ENCODE data around the gene IQCE. TPM values are rescaled to one million over a fixed set of nuclear protein-coding genes. Genes with fewer than 3 reads are reported as not detected.

The IQCE gene
- total RNA-seq, 1 experiment from 2014 or later: 0.93 TPM

DNA sequence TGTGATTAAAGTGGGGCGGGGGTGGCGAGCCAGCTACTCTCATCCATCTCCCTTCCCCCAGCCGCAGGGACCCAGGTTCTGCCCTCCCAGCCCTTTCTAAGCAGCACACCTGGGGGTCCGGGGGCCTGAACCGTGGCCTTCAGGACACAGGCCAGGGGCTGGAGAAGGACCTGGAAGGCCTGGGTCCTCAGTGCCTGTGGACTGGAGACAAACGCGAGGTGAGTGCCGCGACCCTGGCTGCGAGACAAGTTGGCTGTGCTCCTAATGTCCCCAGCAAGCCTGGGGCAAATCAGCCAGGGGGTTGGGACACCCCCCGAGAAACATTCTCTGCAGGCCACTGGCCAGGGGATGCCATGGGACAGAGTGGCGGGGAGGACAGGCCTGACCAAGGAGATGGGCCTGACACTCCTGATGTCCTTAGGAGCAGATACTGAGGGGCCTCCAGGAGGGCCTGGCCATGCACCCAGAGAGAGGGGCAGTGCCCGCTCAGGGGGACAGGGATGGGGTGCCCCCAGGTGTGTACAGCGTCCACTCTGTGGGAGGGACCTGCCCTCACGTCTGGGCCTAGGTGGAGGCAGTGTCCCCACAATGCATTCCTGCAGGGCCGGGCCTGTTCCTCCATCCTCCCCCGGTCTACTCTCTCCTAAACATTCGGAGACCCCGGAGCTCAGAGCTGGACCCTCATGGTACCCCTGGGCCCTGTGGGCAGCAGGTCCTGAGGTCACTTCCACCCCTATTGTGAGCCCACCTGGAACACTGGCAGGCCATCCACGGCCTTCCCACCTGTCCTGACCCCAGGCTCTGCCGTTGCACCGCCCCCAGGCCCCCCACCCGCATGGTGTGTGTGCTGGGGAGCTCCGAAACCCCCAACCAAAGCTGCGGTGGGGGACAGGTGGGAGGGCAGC, 16.5 kb upstream of the IQCE start:
- Histone ChIP-seq H2AFZ (ENCODE audit: low read length) (no peak overlapping the region), H3K9ac (ENCODE audit: low read length) (no peak overlapping the region), H3K79me2 (ENCODE audit: low read length) (no peaks in the 10 kb centered on the region), H3K9me2 (replicated peaks; ENCODE audit: insufficient read depth, low read length) (no peaks in the 10 kb centered on the region), H3K4me1 (ENCODE audit: low read length) (no peaks in the 10 kb centered on the region), H3K27ac (ENCODE audit: low read length) (no peak overlapping the region), H3K4me2 (ENCODE audit: low read depth, low read length, poor library complexity, severe bottlenecking) (no peak overlapping the region), H4K20me1 (ENCODE audit: insufficient read depth, low read depth, low read length) (no peaks in the 10 kb centered on the region; the same call in 1 of the 2 replicates), H3K27me3 (ENCODE audit: low read length) (no peaks in the 10 kb centered on the region), H3K9me3 (ENCODE audit: low read length) (no peaks in the 10 kb centered on the region), H3K4me3 (ENCODE audit: low read length) (no peak overlapping the region), H3K36me3 (ENCODE audit: insufficient read depth, low read length) (no peaks in the 10 kb centered on the region)
- no peak for DNase-seq

DNA sequence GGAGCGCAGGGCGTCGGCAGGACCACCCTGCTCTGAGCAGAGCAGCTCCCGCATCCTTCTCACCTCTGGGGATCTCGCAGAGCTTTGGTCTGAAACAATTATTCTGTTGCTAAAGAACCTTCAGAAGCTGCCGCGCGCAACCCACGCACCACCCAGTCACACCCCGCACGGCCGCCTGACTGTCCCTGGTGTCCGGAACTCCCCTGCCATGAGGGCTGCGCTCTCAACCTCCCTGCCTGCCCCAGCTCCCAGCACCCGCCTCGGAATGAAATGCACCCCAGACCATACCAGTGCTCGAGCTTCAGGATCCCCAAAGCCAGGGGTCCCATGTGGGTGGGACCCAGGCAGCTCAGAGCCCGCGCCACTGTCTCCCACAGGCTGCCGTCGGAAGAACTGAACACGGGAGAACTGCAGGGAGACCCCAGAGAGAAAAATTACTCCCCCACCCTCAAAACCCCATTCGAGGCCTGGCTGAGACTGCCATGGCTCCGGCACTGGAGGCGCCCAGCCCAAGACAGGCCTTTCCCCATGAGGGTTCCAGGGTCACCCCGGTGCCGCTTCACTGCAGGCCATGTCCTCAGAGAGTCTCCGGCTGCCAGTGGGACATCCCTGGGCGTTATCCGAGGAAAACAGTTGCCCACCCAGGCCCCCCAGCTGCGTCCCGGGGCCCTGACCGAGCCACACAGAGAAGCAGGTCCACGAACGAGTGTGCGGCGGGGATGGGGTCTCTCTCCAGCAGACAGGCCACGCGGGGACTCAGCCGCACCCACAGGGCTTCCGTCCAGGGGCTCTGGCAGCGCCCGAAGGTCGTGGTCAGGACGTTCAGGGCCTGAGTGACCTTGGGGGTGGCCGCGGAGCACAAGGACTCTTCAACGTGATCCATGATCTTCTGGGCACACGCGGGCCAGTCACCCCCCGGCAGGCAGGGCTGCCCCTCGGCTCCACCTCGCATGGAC, 15.6 kb upstream of the IQCE start:
- H3K79me2 ChIP-seq (ENCODE audit: low read length): no peaks in the 10 kb centered on the region
- H3K9me2 ChIP-seq (replicated peaks; ENCODE audit: insufficient read depth, low read length): no peaks in the 10 kb centered on the region
- no peaks in the 10 kb centered on the region for H3K4me1 ChIP-seq (ENCODE audit: low read length)
- DNase-seq: no peak
- H4K20me1 ChIP-seq (ENCODE audit: insufficient read depth, low read depth, low read length): no peaks in the 10 kb centered on the region; the same call in 1 of the 2 replicates
- no peak overlapping the region for H3K27ac ChIP-seq (ENCODE audit: low read length)
- no peak overlapping the region for H3K4me2 ChIP-seq (ENCODE audit: low read depth, low read length, poor library complexity, severe bottlenecking)
- no peaks in the 10 kb centered on the region for H3K27me3 ChIP-seq (ENCODE audit: low read length)
- no peaks in the 10 kb centered on the region for H3K9me3 ChIP-seq (ENCODE audit: low read length)
- H2AFZ ChIP-seq (ENCODE audit: low read length): no peak overlapping the region
- no peak overlapping the region for H3K4me3 ChIP-seq (ENCODE audit: low read length)
- H3K9ac ChIP-seq (ENCODE audit: low read length): no peak overlapping the region
- H3K36me3 ChIP-seq (ENCODE audit: insufficient read depth, low read length): no peaks in the 10 kb centered on the region

DNA sequence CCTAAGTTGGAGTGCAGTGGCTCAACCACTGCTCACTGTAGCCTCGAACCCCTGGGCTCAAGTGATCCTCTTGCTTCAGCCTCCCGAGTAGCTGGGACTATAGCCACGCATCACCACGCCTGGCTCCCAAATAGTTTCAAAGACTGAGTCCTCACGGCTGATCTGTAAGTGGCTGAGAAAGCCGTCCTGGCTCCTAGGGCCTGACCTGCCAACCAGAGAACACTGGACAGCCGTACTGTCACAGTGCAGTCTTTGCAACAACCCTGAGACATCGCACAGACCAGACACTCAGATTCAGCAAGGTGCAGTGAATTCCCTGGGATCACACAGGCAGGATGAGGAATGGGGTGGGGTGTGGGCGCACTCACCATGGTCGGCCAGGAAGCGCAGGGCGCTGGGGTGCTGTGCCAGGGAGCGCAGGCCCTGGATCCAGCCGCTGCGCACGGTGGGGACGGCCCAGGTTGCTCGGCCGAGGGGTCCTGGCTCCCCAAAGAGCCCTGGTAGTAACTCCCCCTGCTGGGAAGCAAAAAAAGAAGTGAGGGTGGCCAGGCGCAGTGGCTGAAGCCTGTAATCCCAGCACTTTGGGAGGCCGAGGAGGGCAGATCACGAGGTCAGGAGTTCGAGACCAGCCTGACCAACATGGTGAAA, 14.1 kb upstream of the IQCE start:
- Histone ChIP-seq H3K4me3 (ENCODE audit: low read length) (no peak overlapping the region), H4K20me1 (ENCODE audit: insufficient read depth, low read depth, low read length) (no peaks in the 10 kb centered on the region; the same call in 1 of the 2 replicates), H3K9me3 (ENCODE audit: low read length) (no peaks in the 10 kb centered on the region), H3K9ac (ENCODE audit: low read length) (no peak overlapping the region), H3K4me1 (ENCODE audit: low read length) (no peaks in the 10 kb centered on the region), H3K36me3 (ENCODE audit: insufficient read depth, low read length) (no peaks in the 10 kb centered on the region), H3K27me3 (ENCODE audit: low read length) (no peaks in the 10 kb centered on the region), H3K79me2 (ENCODE audit: low read length) (0 out of 2 replicates have a peak, but pooled peaks cover 3% of the 10 kb centered on the region), H3K4me2 (ENCODE audit: low read depth, low read length, poor library complexity, severe bottlenecking) (no peak overlapping the region), H3K9me2 (replicated peaks; ENCODE audit: insufficient read depth, low read length) (no peaks in the 10 kb centered on the region), H2AFZ (ENCODE audit: low read length) (no peak overlapping the region), H3K27ac (ENCODE audit: low read length) (no peak overlapping the region)
- no peak for DNase-seq

DNA sequence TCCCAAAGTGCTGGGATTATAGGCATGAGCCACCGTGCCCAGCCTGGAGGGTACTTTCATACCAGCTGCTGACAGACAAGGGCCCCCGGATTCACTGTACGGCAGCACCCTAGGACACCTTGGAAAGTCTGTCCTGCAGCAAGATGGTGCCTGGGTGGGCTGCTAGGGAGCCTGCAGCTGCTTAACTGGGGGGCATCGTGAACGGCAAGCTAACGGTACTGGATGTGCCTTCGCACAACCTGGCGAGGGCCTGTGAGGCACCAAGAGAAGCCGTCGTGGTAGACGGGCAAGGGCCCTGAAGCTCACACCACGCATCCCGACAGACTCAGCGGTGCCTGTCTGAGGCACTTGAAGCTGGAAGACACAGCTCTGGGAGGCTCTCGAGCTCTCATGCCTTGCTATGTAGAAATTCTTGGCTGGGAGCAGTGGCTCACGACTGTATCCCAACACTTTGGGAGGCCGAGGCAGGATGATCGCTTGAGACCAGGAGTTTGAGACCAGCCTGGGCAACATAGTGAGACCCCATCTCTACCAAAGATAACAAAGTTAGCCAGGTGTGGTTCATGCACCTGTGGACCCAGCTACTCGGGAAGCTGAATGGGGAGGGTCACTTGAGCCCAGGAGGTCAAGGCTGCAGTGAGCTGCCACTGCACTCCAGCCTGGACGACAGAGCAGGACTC, 12.9 kb upstream of the IQCE start:
- Histone ChIP-seq H4K20me1 (ENCODE audit: insufficient read depth, low read depth, low read length) (no peaks in the 10 kb centered on the region; the same call in 1 of the 2 replicates), H3K4me1 (ENCODE audit: low read length) (no peaks in the 10 kb centered on the region), H3K9ac (ENCODE audit: low read length) (no peak overlapping the region), H3K4me3 (ENCODE audit: low read length) (no peak overlapping the region), H3K27ac (ENCODE audit: low read length) (no peak overlapping the region), H3K36me3 (ENCODE audit: insufficient read depth, low read length) (no peaks in the 10 kb centered on the region), H3K4me2 (ENCODE audit: low read depth, low read length, poor library complexity, severe bottlenecking) (no peak overlapping the region), H3K9me2 (replicated peaks; ENCODE audit: insufficient read depth, low read length) (no peaks in the 10 kb centered on the region), H3K9me3 (ENCODE audit: low read length) (no peaks in the 10 kb centered on the region), H3K27me3 (ENCODE audit: low read length) (no peaks in the 10 kb centered on the region), H2AFZ (ENCODE audit: low read length) (no peak overlapping the region), H3K79me2 (ENCODE audit: low read length) (peaks cover 6% of the 10 kb centered on the region; the same call in 1 of the 2 replicates)
- DNase-seq: no peak

DNA sequence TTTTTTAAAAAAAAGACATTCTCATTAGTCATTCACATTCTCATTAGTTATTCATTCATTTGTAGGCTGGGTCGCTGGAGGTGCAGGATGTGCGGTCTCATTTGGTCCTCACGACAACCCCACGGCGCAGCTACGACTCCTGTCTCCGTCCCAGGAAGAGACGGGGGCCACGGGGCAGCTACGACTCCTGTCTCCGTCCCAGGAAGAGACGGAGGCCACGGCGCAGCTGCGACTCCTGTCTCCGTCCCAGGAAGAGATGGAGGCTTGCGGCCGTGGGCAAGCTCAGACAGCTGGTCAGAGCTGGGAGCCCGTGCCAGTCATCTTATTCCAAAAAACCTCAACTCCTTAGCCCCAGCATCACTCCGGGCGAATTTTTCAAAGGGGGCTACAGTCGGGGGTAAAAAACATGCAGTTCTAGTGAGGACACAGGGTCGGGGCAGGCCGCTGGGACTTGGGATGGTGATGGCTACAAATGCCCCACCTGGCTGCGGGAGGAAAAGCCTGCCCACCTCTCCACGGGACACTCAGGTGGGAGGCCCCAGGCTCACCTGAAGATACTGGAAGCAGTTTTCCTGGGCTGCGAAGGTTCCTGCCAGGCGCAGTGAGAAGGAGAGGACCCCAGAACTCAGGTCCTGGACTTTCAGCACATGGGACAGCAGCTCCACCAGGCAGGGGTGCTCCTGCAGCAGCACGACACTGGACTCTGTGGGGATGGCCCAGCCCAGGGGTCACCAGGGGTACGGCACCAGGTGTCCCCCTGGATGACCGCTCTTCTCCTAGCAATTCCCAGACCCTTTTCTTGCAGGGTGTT, 11.8 kb upstream of the IQCE start:
- H3K79me2 ChIP-seq (ENCODE audit: low read length): peaks cover 8% of the 10 kb centered on the region; the same call in 1 of the 2 replicates
- H4K20me1 ChIP-seq (ENCODE audit: insufficient read depth, low read depth, low read length): no peaks in the 10 kb centered on the region; the same call in 1 of the 2 replicates
- H3K4me1 ChIP-seq (ENCODE audit: low read length): peaks cover 7% of the 10 kb centered on the region
- H3K4me2 ChIP-seq (ENCODE audit: low read depth, low read length, poor library complexity, severe bottlenecking): no peak overlapping the region
- no peaks in the 10 kb centered on the region for H3K36me3 ChIP-seq (ENCODE audit: insufficient read depth, low read length)
- no peaks in the 10 kb centered on the region for H3K9me2 ChIP-seq (replicated peaks; ENCODE audit: insufficient read depth, low read length)
- no peaks in the 10 kb centered on the region for H3K9me3 ChIP-seq (ENCODE audit: low read length)
- no peak overlapping the region for H3K27ac ChIP-seq (ENCODE audit: low read length)
- no peak overlapping the region for H2AFZ ChIP-seq (ENCODE audit: low read length)
- DNase-seq: no peak
- no peaks in the 10 kb centered on the region for H3K27me3 ChIP-seq (ENCODE audit: low read length)
- H3K9ac ChIP-seq (ENCODE audit: low read length): no peak overlapping the region
- H3K4me3 ChIP-seq (ENCODE audit: low read length): no peak overlapping the region

DNA sequence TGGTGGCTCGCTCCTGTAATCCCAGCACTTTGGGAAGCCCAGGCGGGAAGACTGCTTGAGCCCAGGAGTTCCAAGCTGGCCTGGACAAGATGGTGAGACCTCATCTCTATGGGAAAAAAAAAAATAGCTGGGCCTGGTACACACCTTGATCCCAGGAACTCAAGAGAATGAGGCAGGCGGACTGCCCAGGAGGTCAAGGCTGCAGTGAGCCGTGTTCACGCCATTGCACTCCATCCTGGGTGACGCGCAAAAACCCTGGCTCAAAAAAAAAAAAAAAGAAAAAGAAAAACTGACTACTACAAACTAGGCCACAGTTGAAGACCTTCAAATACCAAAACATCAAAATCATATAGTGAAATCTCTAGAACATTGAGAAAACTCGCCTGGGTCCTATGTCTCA, 7.4 kb upstream of the IQCE start:
- H3K4me3 ChIP-seq (ENCODE audit: low read length): no peak overlapping the region
- H3K36me3 ChIP-seq (ENCODE audit: insufficient read depth, low read length): peaks cover 3% of the 10 kb centered on the region; the same call in 1 of the 2 replicates
- peaks cover 17% of the 10 kb centered on the region for H3K4me1 ChIP-seq (ENCODE audit: low read length)
- H2AFZ ChIP-seq (ENCODE audit: low read length): no peak overlapping the region
- H3K79me2 ChIP-seq (ENCODE audit: low read length): peaks cover 29% of the 10 kb centered on the region
- H3K27ac ChIP-seq (ENCODE audit: low read length): no peak overlapping the region
- H3K4me2 ChIP-seq (ENCODE audit: low read depth, low read length, poor library complexity, severe bottlenecking): no peak overlapping the region
- no peaks in the 10 kb centered on the region for H3K27me3 ChIP-seq (ENCODE audit: low read length)
- no peaks in the 10 kb centered on the region for H4K20me1 ChIP-seq (ENCODE audit: insufficient read depth, low read depth, low read length)
- H3K9me2 ChIP-seq (replicated peaks; ENCODE audit: insufficient read depth, low read length): no peaks in the 10 kb centered on the region
- no peak overlapping the region for H3K9ac ChIP-seq (ENCODE audit: low read length)
- no peak for DNase-seq
- no peaks in the 10 kb centered on the region for H3K9me3 ChIP-seq (ENCODE audit: low read length)

DNA sequence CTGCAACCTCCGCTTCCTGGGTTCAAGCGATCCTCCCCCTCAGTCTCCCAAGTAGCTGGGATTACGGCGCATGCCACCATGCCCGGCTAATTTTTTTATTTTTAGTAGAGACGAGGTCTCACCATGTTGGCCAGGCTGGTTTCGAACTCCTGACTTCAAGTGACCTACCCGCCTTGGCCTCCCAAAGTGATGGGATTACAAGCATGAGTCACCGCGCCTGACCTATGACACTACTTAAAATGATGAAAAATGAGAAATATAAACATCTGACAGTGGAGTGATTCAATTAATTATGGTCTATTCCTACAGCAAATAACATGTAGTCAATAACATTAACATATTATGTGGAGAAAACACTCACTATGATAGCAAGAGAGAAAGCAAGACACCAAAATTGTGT, 5.7 kb upstream of the IQCE start:
- Histone ChIP-seq H3K4me2 (ENCODE audit: low read depth, low read length, poor library complexity, severe bottlenecking) (peak overlapping the region; percentile 95), H3K9me2 (replicated peaks; ENCODE audit: insufficient read depth, low read length) (no peaks in the 10 kb centered on the region)
- no peak for DNase-seq

More for the DNA sequence above, 5.7 kb upstream of the IQCE start:
- Histone ChIP-seq H3K9ac (ENCODE audit: low read length) (no peak overlapping the region), H4K20me1 (ENCODE audit: insufficient read depth, low read depth, low read length) (no peaks in the 10 kb centered on the region), H3K27me3 (ENCODE audit: low read length) (no peaks in the 10 kb centered on the region), H3K27ac (ENCODE audit: low read length) (no peak overlapping the region), H3K4me3 (ENCODE audit: low read length) (no peak overlapping the region), H3K36me3 (ENCODE audit: insufficient read depth, low read length) (peaks cover 3% of the 10 kb centered on the region; the same call in 1 of the 2 replicates), H2AFZ (ENCODE audit: low read length) (no peak overlapping the region), H3K4me1 (ENCODE audit: low read length) (peaks cover 17% of the 10 kb centered on the region), H3K79me2 (ENCODE audit: low read length) (peaks cover 29% of the 10 kb centered on the region), H3K9me3 (ENCODE audit: low read length) (no peaks in the 10 kb centered on the region)
